ENCODE measurements around the gene MAST3.

MAST3 gene

DNA sequence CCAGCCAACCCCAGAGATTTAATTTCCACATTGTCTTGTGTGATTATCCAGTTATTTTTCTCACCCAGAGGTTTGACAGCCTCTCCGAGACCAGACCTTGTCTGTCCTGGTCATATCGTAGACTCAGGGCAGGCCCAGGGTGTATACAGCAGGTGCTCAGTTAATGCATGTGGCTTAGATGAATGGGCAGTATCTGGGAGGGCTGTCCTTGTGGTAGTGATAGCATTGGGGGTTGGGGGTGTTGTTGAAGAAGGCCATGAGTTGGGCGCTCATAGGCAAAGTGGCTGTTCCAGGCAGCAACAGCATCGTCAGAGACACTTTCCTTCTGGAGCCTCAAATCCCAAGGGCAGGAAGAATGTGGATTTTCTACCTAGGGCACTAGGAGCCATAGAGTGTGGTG lies 16.9 kb downstream of the MAST3 start:
- DNase-seq: no peak

DNA sequence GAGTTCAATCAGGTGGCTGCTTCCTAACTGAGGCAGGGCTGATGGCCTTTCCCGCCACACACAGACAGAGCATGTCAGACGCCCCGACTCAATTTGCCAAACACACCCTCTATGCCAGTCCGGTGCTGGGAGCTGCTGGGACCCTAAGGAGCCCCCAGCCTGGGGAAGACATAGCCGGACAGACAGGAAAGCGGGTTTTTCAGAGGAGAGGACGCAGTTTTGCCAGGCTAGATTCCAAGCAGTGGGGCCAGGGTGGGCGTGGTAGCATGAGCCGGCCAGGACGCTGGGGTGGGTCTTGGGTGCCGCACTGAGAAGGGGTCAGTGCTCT lies 19.8 kb downstream of the MAST3 start:
- DNase-seq: no peak

DNA sequence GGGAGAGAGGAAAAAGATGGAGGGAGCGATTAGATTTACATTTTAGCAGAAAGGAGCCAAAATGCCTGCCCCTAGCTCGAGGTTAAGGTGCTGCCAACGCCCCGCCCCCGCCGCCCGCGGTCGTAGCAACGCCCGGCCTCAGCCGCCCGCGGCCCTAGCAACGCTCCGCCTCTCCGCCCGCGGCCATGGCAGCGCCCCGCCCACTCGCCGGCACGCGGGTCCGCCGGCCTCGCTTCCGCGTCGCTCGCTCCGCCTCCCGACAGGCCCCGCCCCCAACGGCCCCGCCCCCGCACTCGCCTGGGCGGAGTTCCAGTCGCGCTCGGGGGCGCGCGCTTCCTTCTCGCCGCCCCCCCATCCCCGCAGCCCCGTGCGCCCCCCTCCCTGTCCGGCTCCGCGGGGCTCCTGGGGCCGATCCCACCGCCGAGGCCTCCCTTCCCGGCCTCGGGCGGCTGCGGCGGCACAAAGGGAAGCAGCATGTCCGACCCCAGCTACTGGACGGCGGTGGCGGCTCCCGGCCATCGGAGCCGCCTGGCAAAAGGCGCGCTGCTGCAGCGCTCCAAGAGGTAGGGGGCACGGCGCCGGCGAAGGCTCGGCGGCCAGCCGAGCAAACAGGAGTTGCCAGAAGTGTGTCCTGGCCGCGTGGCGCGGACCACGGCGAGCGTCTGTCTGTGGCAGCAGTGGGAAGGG lies 20.3 kb downstream of the MAST3 start:
- peak; percentile 96 for DNase-seq

DNA sequence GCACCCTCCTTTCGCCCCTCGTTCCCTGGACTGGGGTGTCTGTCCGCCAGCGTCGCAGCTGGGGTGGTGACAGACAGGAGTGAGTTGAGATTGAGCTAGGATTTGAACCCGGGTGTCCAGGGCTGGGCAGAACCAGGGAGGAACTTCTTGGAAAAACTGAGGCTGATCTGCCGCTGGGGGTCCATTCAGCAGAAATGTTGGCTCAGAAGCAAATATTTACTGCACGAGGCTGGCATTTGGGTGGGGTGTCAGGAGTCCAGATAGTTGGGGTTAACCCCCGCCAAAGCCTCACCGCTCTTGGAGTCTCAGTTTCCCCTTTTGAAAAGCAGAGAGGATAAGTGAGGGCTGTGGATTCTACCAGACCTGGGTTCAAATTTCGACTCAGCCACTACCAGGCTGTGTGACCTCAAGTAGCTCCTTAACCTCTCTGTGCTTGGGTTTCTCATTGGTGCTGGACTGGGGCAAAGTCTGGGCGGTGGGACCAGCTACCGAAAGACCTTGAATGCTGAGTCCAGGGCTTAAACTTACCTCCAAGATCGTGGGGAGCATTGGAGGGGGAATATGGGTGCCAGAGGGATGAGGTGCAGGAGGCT lies 20.9 kb downstream of the MAST3 start:
- DNase-seq: no peak

DNA sequence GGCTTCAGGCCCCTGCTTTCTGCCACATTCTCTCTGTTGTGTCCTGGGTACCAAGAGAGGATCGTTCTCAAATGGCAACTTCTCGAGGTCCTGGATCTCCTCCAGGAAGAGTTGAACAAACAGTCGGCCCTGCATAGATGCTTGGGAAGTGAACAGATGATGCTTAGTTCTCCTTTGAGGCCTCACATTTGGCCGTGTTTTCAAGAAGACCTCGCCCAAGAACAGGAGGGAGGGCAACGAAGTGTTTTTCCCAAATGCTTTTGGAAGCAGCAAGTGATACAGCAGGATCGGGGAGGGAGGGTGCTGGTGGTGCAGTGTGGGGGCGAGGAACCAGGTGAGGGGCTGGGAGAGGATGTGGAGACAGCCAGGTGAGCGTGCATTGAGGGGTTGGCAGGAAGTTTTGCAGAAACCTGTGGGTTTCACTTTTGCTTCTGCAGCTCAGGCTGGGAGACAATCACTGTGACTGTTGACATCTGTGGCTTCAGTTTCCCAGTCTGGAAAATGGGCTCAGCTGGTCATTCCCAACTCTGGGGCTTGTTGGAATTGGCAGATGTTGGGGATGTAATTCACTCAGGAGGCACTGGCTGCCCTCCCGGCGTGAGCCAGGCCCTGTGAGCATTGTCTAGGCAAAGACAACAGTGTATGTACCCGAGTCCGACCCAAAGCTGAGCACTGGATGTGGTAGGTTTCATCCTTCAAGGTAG lies 21.6 kb downstream of the MAST3 start:
- DNase-seq: no peak

DNA sequence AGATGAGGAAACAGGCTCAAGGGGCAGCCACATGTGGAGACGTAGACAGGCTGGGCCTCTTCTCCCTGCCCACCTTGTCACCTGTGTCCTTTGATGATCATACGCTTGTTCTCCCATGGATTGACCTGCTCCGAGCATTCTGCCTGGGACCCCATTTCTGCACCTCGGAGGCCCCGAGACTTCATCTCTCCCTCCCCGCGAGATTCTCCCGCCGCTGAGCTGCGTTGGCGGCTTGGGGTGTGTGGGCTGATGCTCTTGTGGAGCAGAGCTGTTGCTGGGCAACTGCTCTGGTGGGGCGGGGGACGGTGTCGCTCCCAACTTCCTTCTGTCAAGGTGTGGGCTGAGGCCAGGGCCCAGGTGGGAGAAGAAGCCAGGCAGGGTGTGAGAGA lies 22.1 kb downstream of the MAST3 start:
- DNase-seq: no peak

DNA sequence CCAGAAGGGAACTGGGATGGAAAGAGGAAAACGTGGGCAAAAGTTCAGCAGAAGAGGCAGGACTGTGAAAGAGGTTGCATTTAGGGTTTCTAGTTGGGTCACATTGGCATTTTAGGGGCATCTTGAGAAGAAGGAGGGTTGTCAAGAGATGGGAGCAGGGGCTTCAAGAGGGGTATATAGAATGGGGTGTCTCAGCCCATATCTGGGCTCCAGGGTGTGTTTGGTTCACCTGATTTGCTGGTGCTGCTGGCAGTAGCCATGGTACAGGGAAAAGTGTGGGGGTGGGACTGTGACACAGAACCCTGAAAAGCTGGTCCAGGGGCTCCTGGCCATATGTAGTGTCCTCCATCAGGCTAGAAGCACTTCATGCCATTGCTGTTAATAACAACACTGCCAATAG lies 22.5 kb downstream of the MAST3 start:
- no peak for DNase-seq

DNA sequence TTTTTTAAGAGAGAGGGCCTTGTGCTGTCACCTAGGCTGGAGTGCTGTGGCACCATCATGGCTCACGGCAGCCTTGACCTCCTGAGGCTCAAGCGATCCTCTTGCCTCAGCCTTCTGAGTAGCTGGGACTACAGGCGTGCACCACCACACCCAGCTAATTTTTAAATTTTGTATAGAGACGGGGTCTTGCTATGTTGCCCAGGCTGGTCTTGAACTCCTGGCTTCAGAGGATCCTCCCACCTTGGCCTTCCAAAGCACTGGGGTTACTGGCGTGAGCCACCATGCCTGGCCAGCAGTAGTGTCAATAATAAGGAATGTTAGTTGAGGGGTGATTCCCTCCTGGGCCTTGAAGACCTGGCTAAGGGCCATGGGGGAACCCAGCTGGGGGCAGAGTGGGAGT lies 23.6 kb downstream of the MAST3 start:
- DNase-seq: no peak

DNA sequence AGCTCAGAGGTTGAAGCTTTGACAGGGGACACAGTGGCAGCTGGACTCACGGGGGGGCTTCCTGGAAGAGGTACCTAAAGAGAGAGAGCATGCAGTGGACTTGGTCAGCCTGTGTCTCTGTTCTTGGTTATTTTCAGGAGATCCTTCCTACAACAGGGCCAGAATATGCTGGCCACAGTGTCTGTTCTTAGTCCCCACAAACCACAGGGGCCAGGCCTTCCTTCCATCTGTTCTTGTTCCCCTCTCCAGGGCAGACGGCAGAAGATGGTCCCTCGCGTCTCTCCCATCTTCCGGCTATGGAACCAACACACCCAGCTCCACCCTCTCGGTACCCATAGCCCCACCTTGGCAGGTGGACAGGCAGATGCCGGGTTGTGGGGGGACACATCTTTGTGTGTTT lies 24.8 kb downstream of the MAST3 start:
- no peak for DNase-seq

DNA sequence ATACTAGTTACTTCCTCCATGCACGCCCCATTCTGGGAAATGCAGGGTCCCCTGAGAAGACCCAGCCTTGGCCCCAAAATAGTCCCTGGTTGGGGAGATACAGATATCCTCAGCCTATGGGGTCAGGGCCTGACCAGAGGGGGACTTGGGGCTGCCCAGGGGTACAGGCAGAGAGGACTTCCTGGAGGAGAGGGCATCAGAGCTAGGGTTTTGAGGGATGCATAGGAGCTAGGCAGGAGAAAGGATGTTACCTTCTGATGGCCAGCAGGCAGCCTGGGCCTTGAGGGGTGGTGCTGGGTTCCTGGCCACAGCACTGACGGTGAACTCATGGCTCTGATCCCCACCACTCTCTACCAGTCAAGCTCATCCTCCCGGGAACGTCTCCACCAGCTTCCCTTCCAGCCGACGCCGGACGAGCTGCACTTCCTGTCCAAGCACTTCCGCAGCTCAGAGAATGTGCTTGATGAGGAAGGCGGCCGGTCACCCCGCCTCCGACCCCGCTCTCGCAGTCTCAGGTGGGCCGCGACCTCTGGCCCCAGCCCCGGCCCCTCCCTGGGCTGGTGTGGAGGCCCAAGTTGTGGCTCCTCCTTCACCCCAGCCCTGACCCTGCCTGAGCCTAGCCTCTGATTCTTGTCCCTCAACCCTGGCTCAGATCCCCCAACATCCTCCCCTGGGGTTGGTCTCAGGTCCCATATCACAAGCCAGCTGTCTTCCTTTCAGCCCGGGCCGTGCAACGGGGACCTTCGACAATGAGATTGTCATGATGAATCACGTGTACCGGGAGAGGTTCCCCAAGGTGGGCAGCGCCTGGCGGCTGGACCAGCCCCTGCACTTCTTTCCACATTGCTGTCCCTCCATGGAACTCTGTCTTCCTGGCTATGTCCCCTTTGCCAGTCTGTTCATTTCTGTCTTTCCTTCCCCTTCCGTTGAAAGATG lies 25.6 kb downstream of the MAST3 start:
- DNase-seq: no peak

DNA sequence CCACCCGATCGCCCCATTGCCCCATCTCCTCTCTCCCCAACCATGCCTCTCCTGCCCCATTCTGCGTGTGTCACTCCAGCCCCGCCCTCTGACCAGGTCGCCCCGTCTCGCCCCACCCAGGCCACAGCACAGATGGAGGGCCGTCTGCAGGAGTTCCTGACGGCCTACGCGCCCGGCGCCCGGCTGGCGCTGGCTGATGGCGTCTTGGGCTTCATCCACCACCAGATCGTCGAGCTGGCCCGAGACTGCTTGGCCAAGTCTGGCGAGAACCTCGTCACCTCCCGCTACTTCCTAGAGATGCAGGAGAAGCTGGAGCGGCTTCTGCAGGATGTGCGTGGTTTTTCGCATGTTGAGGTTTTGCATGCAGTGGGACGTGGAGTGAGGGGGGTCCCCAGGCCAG lies 26.2 kb downstream of the MAST3 start:
- DNase-seq: no peak

DNA sequence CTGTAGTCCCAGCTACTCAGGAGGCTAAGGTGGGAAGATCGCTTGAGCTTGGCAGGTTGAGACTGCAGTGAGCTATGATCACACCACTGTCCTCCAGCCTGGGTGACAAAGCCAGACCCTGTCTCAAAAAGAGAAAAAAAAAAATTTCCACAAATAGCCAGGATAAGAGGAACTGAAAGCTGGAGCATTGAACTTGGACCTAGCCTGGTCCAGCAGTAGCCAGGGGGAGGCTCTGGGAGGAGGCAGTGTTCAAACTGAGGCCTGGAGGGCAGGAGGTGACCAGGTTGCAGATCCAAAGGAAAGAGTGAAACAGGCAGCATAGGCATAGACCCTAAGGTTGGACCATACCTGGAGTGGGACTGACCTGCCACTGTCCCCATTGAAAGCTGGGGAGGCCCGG lies 28.5 kb downstream of the MAST3 start:
- no peak for DNase-seq

DNA sequence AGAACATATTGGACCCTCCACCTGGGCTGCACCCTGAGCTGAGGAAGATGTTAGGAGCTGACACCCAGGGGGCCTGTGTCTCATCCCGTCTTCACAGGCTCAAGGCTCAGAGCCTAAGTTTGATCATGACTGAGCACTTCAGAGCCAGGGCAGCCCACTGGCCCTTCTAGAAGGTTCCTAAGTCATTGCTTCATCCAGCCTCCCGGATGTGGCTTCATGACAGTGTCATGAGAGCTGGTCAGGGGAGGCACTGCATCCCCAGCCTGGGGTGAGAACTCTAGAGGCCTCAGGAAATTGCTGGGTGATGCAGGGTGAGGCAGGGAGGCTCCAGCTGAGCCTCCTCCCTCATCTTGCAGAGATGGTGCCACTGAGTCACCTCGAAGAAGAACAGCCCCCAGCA lies 30.5 kb downstream of the MAST3 start:
- no peak for DNase-seq

DNA sequence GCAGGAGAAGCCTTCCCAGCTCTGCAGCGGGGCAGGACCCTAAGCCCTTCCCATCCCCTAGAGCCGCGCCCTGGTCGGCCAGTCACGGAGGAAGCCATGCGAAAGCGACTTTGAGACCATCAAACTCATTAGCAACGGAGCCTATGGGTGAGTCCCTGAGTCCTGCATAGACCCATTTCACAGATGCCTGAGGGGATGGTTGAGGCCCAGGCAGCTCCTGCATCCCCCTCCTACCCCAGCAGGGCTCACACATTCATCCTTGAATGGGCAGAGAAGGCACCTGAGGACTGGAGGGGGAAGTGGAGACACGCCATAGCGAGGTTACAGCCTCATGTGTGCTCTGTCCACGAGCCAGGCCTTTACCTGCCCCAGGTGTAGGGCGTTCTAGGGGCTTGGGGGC lies 31.2 kb downstream of the MAST3 start:
- no peak for DNase-seq

DNA sequence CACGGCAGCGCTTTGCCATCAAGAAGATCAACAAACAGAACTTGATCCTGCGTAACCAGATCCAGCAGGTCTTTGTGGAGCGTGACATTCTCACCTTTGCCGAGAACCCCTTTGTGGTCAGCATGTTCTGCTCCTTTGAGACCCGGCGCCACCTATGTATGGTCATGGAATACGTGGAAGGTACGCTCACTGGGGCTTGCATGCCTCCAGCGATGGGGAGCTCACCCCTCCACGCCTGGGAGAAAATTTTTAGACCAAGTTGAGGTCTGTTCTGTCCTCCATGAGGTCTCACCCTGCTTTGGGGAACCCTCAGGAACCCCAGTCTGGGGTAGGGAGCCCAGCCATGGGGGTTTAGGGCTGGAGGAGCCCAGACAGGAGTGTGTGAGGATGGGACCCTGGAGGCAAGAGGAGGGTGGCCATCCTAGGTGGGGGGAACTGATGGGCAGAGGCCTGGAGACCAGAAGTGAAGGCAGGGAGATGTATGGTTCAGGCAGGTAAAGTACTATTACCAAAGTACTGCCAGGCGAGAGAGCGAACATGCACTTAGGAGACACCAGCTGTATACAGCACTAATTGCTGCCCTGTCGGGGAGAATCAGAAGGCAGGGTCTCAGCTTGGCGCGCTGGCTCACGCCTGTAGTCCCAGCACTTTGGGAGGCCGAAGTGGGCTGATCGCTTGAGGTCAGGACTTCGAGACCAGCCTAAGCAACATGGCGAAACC lies 33.1 kb downstream of the MAST3 start:
- DNase-seq: no peak

DNA sequence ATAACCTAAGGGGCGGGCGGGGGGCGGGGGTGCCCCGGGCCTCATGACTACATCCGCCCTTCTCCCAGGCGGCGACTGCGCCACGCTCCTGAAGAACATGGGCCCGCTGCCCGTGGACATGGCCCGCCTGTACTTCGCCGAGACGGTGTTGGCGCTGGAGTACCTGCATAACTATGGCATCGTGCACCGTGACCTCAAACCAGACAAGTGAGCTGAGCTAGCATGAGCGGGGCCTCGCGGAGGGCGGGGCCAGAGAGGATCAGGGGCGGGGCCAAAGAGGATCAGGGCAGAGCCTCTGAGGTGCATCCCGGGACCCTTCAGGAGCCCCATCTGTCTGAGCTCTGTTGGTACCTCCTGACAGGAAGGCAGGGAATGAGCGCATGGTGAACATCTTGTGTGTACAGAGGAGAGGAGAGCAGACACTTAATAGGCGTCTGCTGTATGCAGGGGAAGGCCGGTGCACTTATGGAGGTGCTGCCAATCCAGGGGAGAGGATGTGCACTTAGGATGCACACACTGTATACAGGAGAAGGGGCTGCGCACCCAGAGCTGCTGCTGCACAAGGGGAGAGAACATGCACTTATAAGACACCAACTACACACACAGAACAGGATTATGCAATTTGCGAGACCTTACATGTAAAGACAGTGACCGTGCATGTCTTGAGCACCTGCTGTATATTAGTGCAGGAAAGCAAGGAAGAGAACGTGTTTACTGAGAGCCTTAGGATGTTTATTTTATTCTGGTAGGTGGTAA lies 34.4 kb downstream of the MAST3 start:
- no peak for DNase-seq

DNA sequence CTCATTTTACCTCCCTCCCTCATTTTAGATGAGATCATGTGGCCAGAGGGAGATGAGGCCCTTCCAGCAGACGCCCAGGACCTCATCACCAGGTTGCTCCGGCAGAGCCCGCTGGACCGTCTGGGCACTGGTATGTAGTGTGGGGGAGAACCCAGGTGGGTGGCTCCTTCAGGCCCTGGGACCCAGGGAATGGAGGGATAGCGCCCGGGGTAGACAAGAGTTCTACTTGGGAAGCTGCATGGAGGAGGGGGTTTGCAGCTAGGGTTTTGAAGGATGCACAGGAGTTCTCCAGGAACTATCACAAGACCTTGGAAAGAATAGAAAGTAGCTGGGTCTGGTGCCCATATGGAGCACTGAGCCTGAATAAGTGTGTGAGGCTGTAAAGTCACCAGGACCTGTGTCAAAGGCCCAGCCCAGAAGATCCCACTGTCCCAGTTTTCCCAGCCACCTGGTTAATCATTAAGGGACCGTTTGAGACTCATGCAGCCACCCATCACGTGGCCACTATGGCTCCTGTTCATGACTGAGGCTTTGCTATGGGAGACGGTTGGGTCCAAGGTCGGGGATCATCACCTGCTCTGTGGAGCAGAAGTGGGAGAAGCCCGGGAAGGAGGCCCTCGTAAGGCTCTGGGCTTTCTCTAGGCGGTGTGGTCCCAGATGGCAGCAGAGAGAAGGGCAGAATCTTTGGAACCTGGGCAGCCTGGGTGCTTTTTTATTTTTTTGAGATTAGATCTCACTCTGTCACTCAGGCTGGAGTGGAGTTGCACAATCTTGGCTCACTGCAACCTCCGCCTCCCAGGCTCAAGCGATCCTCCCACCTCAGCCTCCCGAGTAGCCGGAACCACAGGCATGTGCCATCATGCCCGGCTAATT lies 38.4 kb downstream of the MAST3 start:
- DNase-seq: no peak

DNA sequence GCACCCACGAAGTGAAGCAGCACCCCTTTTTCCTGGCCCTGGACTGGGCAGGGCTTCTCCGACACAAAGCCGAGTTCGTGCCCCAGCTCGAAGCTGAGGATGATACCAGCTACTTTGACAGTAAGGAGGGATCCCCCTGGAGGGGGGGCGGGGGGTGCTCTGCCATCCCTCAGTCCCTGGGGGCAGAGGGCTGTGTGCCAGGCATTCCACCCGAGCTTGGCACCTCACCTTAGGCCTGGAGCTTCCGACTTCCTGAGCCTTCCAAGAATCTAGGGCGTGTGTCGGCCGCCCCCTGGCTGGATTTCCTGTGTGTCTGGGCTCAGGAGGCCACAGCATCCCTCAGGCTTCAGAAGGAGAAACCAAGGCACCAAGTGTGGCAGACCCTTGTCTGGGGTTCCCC lies 39.7 kb downstream of the MAST3 start:
- no peak for DNase-seq

DNA sequence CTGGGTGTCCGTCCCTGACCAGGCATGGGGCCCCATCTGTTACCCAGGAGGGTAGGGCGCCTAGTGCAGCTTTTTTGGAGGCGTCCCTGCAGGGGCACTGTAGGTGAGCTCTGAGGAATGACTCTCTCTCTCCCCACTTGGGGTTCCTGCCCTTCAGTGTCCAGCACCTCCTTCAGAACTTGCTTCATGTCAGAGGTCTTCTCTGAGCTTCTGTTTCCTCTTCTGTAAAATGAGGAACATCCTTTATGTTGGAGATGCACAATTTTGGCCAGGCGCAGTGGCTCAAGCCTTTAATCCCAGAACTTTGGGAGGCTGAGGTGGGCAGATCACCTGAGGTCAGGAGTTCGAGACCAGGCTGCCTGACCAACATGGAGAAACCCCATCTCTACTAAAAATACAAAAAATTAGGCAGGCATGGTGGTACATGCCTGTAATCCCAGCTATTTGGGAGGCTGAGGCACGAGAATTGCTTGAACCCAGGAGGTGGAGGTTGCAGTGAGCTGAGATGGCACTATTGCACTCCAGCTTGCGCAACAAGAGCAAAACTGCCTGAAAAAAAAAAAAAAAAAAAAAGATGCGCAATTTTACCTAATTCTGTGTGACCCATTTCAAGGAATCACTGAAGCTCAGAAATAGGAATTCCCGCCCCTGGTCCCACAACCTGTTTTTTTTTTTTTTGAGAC lies 40.2 kb downstream of the MAST3 start:
- DNase-seq: no peak

DNA sequence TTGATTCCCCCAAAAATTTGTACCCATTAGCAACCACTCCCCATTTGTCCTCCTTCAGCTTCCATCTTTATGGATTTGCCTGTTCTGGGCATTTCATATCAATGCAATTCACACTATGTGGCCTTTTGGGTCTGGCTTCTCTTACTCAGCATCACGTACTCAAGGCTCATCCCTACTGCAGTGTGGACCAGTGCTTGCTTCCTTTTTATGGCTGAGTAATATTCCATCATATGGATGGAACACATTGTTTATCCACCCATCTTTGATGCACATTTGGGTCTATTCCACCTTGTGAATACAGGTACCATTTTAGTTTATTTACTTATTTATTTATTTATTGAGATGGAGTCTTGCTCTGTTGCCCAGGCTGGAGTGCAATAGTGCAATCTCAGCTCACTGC lies 42.9 kb downstream of the MAST3 start:
- no peak for DNase-seq

DNA sequence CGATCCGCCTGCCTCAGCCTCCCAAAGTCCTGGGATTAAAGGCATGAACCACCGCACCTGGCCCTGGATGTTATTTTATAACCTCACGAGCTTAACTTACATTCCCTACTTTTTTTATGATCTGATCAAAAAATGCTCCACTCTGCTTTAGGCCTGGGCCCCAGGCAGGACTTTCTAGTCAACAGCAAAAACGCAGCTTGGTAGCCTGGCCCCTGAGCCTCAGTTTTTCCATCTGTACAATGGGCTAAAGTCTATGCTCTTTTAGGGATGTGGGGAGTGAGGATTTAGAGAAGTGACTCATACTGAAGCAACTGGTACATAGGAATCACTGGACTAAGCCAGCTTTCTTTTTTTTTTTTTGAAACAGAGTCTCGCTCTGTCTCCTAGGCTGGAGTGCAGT lies 43.5 kb downstream of the MAST3 start:
- DNase-seq: no peak
